HEK293 (cell line): ENCODE data around the gene PRKCG.
A peak's percentile ranks its signal among the peaks of the same experiment; 100 is the strongest.

ENCODE experiments used
- CTCF ChIA-PET: fragments of 350-600 bp; formaldehyde crosslinking; extraction: SDS; loops from one replicate; lab custom pipeline; 2021; ENCODE audit warnings: antibody characterized with exemption; lab: Yijun Ruan, JAX
- POLR2A ChIA-PET: fragments of 300-600 bp; formaldehyde crosslinking; extraction: SDS; loops from one replicate; lab custom pipeline; 2020; ENCODE audit warnings: antibody characterized with exemption, inconsistent platforms; lab: Yijun Ruan, JAX
- H3K27ac ChIP-seq: fragments of 200-500 bp; sonication (Bioruptor generic); 2 replicates; pipeline ENCODE4 v1.5.1; 2014; ENCODE audit warnings: low read depth, low read length, control low read depth, inconsistent platforms; ENCODE audit errors: extremely low read depth
- H3K36me3 ChIP-seq, 2 experiments: fragments of 200-500 bp in 1 of 2; sonication (Bioruptor generic) in 1 of 2; 1 replicate in 1 of 2; 2 replicates in 1 of 2; pipeline ENCODE4 v1.5.1; 2014 to 2017; ENCODE audit warnings: inconsistent platforms in 2 of 2, low read length in 2 of 2; ENCODE audit not compliant: control insufficient read depth in 2 of 2, insufficient read depth in 1 of 2
- H3K4me1 ChIP-seq: fragments of 200-500 bp; sonication (Bioruptor generic); 2 replicates; pipeline ENCODE4 v1.5.1; 2014; ENCODE audit warnings: mild to moderate bottlenecking, low read length, inconsistent platforms; ENCODE audit not compliant: control insufficient read depth, insufficient read depth
- H3K4me3 ChIP-seq: 2 replicates; pipeline ENCODE4 v1.5.1; 2011; ENCODE audit warnings: low read depth, mild to moderate bottlenecking, control low read depth, low read length, moderate library complexity
- H3K9me3 ChIP-seq: fragments of 200-500 bp; sonication (Bioruptor generic); 2 replicates; pipeline ENCODE4 v1.5.1; 2014; ENCODE audit warnings: low read depth, low read length, inconsistent platforms; ENCODE audit not compliant: control insufficient read depth, insufficient read depth
- KLF9 ChIP-seq: fragments of 450-650 bp; formaldehyde crosslinking; IDR thresholded peaks from 2 replicates; pipeline ENCODE4 v1.5.1; 2016; ENCODE audit warnings: missing biosample characterization, missing genetic modification characterization, low read depth
- OVOL3 ChIP-seq: fragments of 450-650 bp; formaldehyde crosslinking; IDR thresholded peaks from 2 replicates; pipeline ENCODE4 v1.5.1; 2016; ENCODE audit warnings: missing biosample characterization, missing genetic modification characterization
- SP3 ChIP-seq: fragments of 450-650 bp; formaldehyde crosslinking; IDR thresholded peaks from 2 replicates; pipeline ENCODE4 v1.5.1; 2016; ENCODE audit warnings: missing biosample characterization, missing genetic modification characterization
- ZEB2 ChIP-seq: fragments of 450-650 bp; formaldehyde crosslinking; IDR thresholded peaks from 2 replicates; pipeline ENCODE4 v1.5.1; 2016; ENCODE audit warnings: missing biosample characterization, missing genetic modification characterization
- ZFHX2 ChIP-seq: fragments of 450-650 bp; formaldehyde crosslinking; conservative IDR thresholded peaks from 2 replicates; pipeline ENCODE4 v1.5.1; 2016; ENCODE audit warnings: missing biosample characterization, missing genetic modification characterization
- ZFP37 ChIP-seq: fragments of 450-650 bp; formaldehyde crosslinking; IDR thresholded peaks from 2 replicates; pipeline ENCODE4 v1.5.1; 2016; ENCODE audit warnings: missing biosample characterization, missing genetic modification characterization
- ZNF302 ChIP-seq: fragments of 450-650 bp; formaldehyde crosslinking; IDR thresholded peaks from 2 replicates; pipeline ENCODE4 v1.5.1; 2016; ENCODE audit warnings: missing biosample characterization, missing genetic modification characterization, low read depth
- ZNF335 ChIP-seq: fragments of 450-650 bp; formaldehyde crosslinking; conservative IDR thresholded peaks from 2 replicates; pipeline ENCODE4 v1.5.1; 2016; ENCODE audit warnings: missing biosample characterization, missing genetic modification characterization
- ZNF366 ChIP-seq: fragments of 450-650 bp; formaldehyde crosslinking; conservative IDR thresholded peaks from 2 replicates; pipeline ENCODE4 v1.5.1; 2016; ENCODE audit warnings: missing biosample characterization, missing genetic modification characterization
- ZNF423 ChIP-seq: fragments of 450-650 bp; formaldehyde crosslinking; IDR thresholded peaks from 2 replicates; pipeline ENCODE4 v1.5.1; 2016; ENCODE audit warnings: missing biosample characterization, missing genetic modification characterization
- ZNF629 ChIP-seq: fragments of 450-650 bp; formaldehyde crosslinking; IDR thresholded peaks from 2 replicates; pipeline ENCODE4 v1.5.1; 2017; ENCODE audit warnings: missing biosample characterization, missing genetic modification characterization
- ZNF777 ChIP-seq: fragments of 450-650 bp; formaldehyde crosslinking; IDR thresholded peaks from 2 replicates; pipeline ENCODE4 v1.5.1; 2017; ENCODE audit warnings: missing biosample characterization, missing genetic modification characterization, borderline replicate concordance
- ZNF792 ChIP-seq: fragments of 450-650 bp; formaldehyde crosslinking; IDR thresholded peaks from 2 replicates; pipeline ENCODE4 v1.5.1; 2016; ENCODE audit warnings: missing biosample characterization, missing genetic modification characterization
- TF ChIP-seq, protein P1 (sequence below): fragments of 450-650 bp; formaldehyde crosslinking; IDR thresholded peaks from 2 replicates; pipeline ENCODE4 v1.5.1; 2017; ENCODE audit warnings: missing biosample characterization, missing genetic modification characterization
- TF ChIP-seq, protein P2 (sequence below): fragments of 450-650 bp; IDR thresholded peaks from 2 replicates; pipeline ENCODE4 v1.5.1; 2018; ENCODE audit warnings: missing biosample characterization, mild to moderate bottlenecking, missing genetic modification characterization

The PRKCG gene

DNA sequence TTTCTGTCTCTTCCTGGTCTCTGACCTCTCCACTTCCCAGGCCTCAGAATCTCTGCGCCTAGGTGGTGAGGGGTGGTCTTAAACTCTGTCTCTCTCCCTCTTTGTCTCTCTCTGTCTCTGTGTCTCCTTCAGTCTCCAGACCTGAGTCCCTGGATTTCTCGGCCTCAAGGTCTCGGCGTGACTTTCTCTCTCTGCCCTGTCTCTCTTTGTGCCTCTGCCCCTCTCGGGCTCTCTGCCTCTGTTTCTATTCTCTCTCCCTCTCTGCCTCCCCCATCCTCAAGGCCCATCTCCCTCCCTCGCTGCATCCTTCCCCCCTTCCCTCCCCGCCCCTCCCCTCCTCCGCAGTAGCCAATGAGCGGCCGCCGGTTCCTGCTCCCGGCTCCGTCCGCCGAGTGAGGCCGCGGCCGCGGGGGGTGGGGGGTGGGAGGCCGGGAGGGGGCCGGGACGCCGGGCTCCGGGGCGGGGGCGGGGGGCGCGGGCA is 27.0 kb downstream of the PRKCG start, which contains the start of gene CACNG7:
Gene CACNG7 (plus strand): TSS at position 344 of the 481 bp plus-strand sequence. CDS start 3,554 bp downstream, outside the sequence.
- H3K4me1 ChIP-seq: no peaks in the 10 kb centered on the region
- TF ChIP-seq, protein P1, sequence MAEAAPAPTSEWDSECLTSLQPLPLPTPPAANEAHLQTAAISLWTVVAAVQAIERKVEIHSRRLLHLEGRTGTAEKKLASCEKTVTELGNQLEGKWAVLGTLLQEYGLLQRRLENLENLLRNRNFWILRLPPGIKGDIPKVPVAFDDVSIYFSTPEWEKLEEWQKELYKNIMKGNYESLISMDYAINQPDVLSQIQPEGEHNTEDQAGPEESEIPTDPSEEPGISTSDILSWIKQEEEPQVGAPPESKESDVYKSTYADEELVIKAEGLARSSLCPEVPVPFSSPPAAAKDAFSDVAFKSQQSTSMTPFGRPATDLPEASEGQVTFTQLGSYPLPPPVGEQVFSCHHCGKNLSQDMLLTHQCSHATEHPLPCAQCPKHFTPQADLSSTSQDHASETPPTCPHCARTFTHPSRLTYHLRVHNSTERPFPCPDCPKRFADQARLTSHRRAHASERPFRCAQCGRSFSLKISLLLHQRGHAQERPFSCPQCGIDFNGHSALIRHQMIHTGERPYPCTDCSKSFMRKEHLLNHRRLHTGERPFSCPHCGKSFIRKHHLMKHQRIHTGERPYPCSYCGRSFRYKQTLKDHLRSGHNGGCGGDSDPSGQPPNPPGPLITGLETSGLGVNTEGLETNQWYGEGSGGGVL (tag by site-specific recombination): peak; percentile 78
- TF ChIP-seq SP3 (tag by site-specific recombination): peak; percentile 19; the same call in 1 of the 2 replicates
- TF ChIP-seq, protein P2, sequence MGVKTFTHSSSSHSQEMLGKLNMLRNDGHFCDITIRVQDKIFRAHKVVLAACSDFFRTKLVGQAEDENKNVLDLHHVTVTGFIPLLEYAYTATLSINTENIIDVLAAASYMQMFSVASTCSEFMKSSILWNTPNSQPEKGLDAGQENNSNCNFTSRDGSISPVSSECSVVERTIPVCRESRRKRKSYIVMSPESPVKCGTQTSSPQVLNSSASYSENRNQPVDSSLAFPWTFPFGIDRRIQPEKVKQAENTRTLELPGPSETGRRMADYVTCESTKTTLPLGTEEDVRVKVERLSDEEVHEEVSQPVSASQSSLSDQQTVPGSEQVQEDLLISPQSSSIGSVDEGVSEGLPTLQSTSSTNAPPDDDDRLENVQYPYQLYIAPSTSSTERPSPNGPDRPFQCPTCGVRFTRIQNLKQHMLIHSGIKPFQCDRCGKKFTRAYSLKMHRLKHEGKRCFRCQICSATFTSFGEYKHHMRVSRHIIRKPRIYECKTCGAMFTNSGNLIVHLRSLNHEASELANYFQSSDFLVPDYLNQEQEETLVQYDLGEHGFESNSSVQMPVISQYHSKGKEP (tag by site-specific recombination): no peak
- 0 out of 2 replicates have a peak, but pooled peaks have one; percentile 11 for TF ChIP-seq ZNF366 (tag by site-specific recombination)
- H3K4me3 ChIP-seq: no peak within 1 kb of the TSS
- POLR2A ChIA-PET: no interaction called here
- H3K36me3 ChIP-seq: no peaks in the 10 kb centered on the region
- H3K9me3 ChIP-seq: no peaks in the 10 kb centered on the region
- CTCF ChIA-PET: interaction anchor here (2.1 kb wide), 1 partner anchor 114 kb away, joined by 9 read pairs; no protein-coding TSS in a partner anchor
- H3K27ac ChIP-seq: no peak within 1 kb of the TSS

DNA sequence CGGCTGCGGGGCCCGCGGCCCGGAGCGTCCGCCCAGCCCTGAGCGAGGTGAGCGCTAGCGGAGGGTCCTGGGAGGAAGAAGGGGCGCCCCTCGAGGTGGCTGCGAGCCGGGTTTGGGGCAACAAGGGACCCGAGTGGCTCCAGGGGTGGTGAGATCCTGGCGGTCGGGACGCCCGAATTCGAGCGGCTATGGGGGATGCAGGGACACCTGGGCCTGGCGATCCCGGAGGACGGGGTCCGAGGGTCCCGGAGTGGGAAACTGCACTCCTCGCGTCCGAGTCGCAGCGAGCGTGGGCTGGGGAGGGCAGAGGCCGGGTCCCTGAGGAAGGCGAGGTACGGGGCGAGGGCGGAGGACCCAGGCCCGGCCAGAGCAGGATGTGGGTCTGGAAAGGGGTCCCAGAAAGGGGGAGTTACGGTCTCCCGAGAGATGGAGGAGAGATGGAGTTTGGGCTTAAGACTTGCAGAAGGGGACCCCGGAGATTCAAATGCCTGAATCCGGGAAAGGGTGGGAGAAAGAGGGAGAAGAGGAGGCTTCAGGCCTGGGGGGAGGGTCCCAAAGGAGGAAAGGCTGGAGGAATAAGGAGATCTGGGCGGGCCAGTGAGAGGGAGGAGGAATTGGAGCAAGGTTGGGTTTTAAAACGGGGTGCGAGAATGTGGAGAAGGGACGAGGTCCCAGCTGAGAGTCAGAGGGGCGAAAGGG is 27.6 kb downstream of the PRKCG start:
- Histone ChIP-seq H3K4me1 (no peaks in the 10 kb centered on the region), H3K9me3 (no peaks in the 10 kb centered on the region), H3K4me3 (no peak overlapping the region), H3K36me3 (no peaks in the 10 kb centered on the region), H3K27ac (no peak overlapping the region)
- ChIA-PET CTCF (interaction anchor here (0.7 kb wide), 1 partner anchor 101 kb away, joined by 4 read pairs; no protein-coding TSS in a partner anchor), POLR2A (no interaction called here)
- TF ChIP-seq KLF9 (no peak), ZNF302 (no peak), ZEB2 (tag by site-specific recombination) (no peak), OVOL3 (no peak), ZNF629 (tag by site-specific recombination) (no peak), ZNF777 (tag by site-specific recombination) (no peak), ZFP37 (tag by site-specific recombination) (no peak), ZNF423 (tag by site-specific recombination) (no peak), ZNF792 (tag by site-specific recombination) (no peak)

DNA sequence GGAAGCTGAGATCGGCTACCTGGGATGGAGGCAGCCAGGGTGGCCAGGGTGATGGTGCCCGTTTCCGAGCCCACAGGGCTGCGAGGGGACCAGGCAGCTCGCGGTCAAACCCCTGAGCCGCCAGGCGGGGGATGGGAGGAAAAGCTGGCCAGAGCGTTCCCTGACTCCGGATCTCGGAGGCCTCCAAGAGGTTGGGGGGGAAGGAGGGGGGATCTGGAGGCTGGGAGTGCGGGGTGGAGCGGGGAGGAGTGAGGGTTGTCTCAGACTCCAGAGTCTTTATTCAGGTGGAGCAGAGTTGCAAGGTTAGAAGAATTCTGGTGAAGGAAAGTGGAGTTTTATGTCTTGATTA is 28.1 kb downstream of the PRKCG start:
- CTCF ChIA-PET: interaction anchor here (0.7 to 1.7 kb wide), 3 partner anchors 101 to 120 kb away, joined by 4 to 7 read pairs (median 5); no protein-coding TSS in a partner anchor
- Histone ChIP-seq H3K4me1 (no peaks in the 10 kb centered on the region), H3K9me3 (no peaks in the 10 kb centered on the region), H3K27ac (no peak overlapping the region), H3K4me3 (no peak overlapping the region), H3K36me3 (no peaks in the 10 kb centered on the region)
- peak; percentile 55 for TF ChIP-seq ZNF335 (tag by site-specific recombination)
- TF ChIP-seq ZNF777 (tag by site-specific recombination): no peak
- TF ChIP-seq, protein P1 (tag by site-specific recombination): peak; percentile 76
- no peak for TF ChIP-seq ZFHX2 (tag by site-specific recombination)
- POLR2A ChIA-PET: no interaction called here
